ENCODE data around the gene CHI3L2.

Gene CHI3L2

GRCh38 chr1:111227434-111227833, at the start of gene CHI3L2:
Gene CHI3L2, plus strand, starts transcription at chr1:111227713. Its CDS starts 17 bp downstream, at chr1:111227730.
- H3K4me3 ChIP-seq (ENCODE audit: low read depth, low read length), result no peak within 1 kb of the TSS

- no peak overlapping the region for H3K4me3 ChIP-seq (ENCODE audit: low read depth, low read length)
Measured at GRCh38 chr1:111179968-111180533, 47.5 kb upstream of the CHI3L2 start.

- H3K4me3 ChIP-seq (ENCODE audit: low read depth, low read length), result no peak overlapping the region
Measured at GRCh38 chr1:111182052-111182451, 45.5 kb upstream of the CHI3L2 start.

- H3K4me3 ChIP-seq (ENCODE audit: low read depth, low read length), result no peak overlapping the region
Measured at GRCh38 chr1:111183308-111184069, 44.0 kb upstream of the CHI3L2 start.

GRCh38 chr1:111184663-111185062, 42.9 kb upstream of the CHI3L2 start:
- H3K4me3 ChIP-seq (ENCODE audit: low read depth, low read length), result no peak overlapping the region

- no peak overlapping the region for H3K4me3 ChIP-seq (ENCODE audit: low read depth, low read length)
Measured at GRCh38 chr1:111190931-111191451, 36.5 kb upstream of the CHI3L2 start.

GRCh38 chr1:111191496-111191895, 36.0 kb upstream of the CHI3L2 start:
- no peak overlapping the region for H3K4me3 ChIP-seq (ENCODE audit: low read depth, low read length)

GRCh38 chr1:111192074-111192473, 35.4 kb upstream of the CHI3L2 start:
- no peak overlapping the region for H3K4me3 ChIP-seq (ENCODE audit: low read depth, low read length)

- no peak overlapping the region for H3K4me3 ChIP-seq (ENCODE audit: low read depth, low read length)
Measured at GRCh38 chr1:111192658-111193519, 34.6 kb upstream of the CHI3L2 start.

GRCh38 chr1:111193712-111194480, 33.6 kb upstream of the CHI3L2 start:
- H3K4me3 ChIP-seq (ENCODE audit: low read depth, low read length), result no peak overlapping the region

GRCh38 chr1:111195002-111195684, 32.4 kb upstream of the CHI3L2 start:
- H3K4me3 ChIP-seq (ENCODE audit: low read depth, low read length), result no peak overlapping the region

GRCh38 chr1:111196213-111196612, 31.3 kb upstream of the CHI3L2 start:
- no peak overlapping the region for H3K4me3 ChIP-seq (ENCODE audit: low read depth, low read length)

- no peak overlapping the region for H3K4me3 ChIP-seq (ENCODE audit: low read depth, low read length)
Measured at GRCh38 chr1:111197598-111198284, 29.8 kb upstream of the CHI3L2 start.

GRCh38 chr1:111198836-111199235, 28.7 kb upstream of the CHI3L2 start:
- no peak overlapping the region for H3K4me3 ChIP-seq (ENCODE audit: low read depth, low read length)

- no peak overlapping the region for H3K4me3 ChIP-seq (ENCODE audit: low read depth, low read length)
Measured at GRCh38 chr1:111199329-111199728, 28.2 kb upstream of the CHI3L2 start.

- H3K4me3 ChIP-seq (ENCODE audit: low read depth, low read length), result no peak within 1 kb of the TSS
Measured at GRCh38 chr1:111199881-111200801, 27.4 kb upstream of the CHI3L2 start, which contains the start of gene DENND2D. Gene DENND2D, minus strand, starts transcription at chr1:111200646. Its CDS starts 187 bp downstream, at chr1:111200459.

- no peak overlapping the region for H3K4me3 ChIP-seq (ENCODE audit: low read depth, low read length)
Measured at GRCh38 chr1:111200802-111201161, 26.7 kb upstream of the CHI3L2 start.

- no peak overlapping the region for H3K4me3 ChIP-seq (ENCODE audit: low read depth, low read length)
Measured at GRCh38 chr1:111201275-111202090, 26.0 kb upstream of the CHI3L2 start.
